GM12892 (cell line): ENCODE measurements around the gene ESRRB.

Source experiments
- POLR2A ChIP-seq: IDR thresholded peaks from 2 replicates; pipeline ENCODE4 v1.6.1; 2011; ENCODE audit warnings: low read depth, low read length, control low read depth
- TAF1 ChIP-seq: IDR thresholded peaks from 2 replicates; pipeline ENCODE4 v1.6.1; 2011; ENCODE audit warnings: low read depth, mild to moderate bottlenecking, control low read depth, low read length, borderline replicate concordance

GRCh38 chr14:76446486-76446885, 70.5 kb downstream of the ESRRB start:
- no peak for TF ChIP-seq TAF1
- no peak for TF ChIP-seq POLR2A
